GM13977 (cell line): ENCODE data around the gene ADK.
"Not testable (repeated sequence)": the region's sequence is repeated elsewhere in the genome, so short reads cannot be mapped to it uniquely, and the experiment has no call there.

ENCODE experiments used
- DNase-seq: peaks from one replicate; pipeline ENCODE4 v3.0.0; 2012; ENCODE audit warnings: low spot score
- in situ Hi-C: fragments of 300-500 bp; cut with MboI; formaldehyde crosslinking; loops from one replicate; pipeline ENCODE4 v1.12.0; 2022; ENCODE audit warnings: low sequenced_read_pairs, low pct_unique_long_range_greater_than_20kb, mixed read lengths, inconsistent platforms; ENCODE audit not compliant: unreplicated experiment
- TF ChIP-seq, protein P1 (sequence below): IDR thresholded peaks from 2 replicates; pipeline ENCODE4 v1.5.1; 2012; ENCODE audit warnings: mild to moderate bottlenecking, control low read depth; ENCODE audit not compliant: insufficient read depth; ENCODE audit errors: extremely low read depth, missing control alignments

ADK gene

DNA sequence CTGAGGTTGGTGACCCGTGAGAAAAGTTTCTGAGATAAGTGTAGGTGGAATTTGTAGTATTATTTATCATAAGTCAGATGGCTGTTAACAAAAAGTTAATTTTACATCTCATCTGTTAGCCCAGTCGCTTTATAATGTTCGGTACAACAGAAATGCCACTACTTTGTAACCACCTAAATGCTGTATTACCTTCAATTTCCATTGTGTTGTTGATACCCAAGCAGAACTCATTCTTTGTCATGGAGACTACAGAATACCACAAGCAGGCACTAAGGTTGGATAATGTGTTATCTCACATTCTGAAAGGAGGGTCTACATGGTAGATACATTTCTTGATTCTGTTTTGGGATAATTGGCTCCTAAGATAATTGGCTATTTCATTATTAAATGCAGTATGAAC is 425.6 kb downstream of the ADK start:
- DNase-seq: no peak
- in situ Hi-C loops: no loop called here
- TF ChIP-seq, protein P1, sequence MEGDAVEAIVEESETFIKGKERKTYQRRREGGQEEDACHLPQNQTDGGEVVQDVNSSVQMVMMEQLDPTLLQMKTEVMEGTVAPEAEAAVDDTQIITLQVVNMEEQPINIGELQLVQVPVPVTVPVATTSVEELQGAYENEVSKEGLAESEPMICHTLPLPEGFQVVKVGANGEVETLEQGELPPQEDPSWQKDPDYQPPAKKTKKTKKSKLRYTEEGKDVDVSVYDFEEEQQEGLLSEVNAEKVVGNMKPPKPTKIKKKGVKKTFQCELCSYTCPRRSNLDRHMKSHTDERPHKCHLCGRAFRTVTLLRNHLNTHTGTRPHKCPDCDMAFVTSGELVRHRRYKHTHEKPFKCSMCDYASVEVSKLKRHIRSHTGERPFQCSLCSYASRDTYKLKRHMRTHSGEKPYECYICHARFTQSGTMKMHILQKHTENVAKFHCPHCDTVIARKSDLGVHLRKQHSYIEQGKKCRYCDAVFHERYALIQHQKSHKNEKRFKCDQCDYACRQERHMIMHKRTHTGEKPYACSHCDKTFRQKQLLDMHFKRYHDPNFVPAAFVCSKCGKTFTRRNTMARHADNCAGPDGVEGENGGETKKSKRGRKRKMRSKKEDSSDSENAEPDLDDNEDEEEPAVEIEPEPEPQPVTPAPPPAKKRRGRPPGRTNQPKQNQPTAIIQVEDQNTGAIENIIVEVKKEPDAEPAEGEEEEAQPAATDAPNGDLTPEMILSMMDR: no peak

DNA sequence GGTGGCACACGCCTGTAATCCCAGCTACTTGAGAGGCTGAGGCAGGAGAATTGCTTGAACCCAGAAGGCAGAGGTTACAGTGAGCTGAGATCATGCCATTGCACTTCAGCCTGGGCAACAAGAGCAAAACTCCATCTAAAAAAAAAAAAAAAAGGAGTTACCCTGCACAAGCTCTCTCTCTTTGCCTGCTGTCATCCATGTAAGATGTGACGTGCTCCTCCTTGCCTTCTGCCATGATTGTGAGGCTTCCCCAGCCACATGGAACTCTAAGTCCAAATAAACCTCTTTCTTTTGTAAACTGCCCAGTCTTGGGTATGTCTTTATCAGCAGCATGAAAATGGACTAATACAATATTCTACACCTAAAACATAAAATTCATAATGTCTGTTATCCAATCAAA is 429.4 kb downstream of the ADK start:
- in situ Hi-C loops, DNase-seq: not testable (repeated sequence)

DNA sequence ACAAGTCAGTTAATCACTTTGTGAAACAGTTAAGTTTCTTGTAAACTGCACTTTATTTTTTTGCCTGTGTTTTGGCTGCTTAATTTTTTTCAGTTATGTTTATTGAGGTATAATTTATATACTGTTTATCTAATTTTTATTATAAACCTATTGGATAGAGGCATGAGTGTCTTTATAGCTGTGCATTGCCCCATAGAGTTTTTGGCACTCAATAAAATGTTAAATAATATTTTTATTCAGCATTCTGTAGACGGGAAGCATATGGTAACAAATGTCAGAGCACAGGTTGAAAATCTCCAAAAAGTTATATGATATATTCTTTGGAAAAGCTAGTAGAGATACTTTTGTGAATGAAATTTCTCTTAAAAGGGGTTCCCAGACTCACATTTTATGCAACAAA is 431.5 kb downstream of the ADK start:
- in situ Hi-C loops: no loop called here
- TF ChIP-seq, protein P1: no peak
- DNase-seq: no peak

DNA sequence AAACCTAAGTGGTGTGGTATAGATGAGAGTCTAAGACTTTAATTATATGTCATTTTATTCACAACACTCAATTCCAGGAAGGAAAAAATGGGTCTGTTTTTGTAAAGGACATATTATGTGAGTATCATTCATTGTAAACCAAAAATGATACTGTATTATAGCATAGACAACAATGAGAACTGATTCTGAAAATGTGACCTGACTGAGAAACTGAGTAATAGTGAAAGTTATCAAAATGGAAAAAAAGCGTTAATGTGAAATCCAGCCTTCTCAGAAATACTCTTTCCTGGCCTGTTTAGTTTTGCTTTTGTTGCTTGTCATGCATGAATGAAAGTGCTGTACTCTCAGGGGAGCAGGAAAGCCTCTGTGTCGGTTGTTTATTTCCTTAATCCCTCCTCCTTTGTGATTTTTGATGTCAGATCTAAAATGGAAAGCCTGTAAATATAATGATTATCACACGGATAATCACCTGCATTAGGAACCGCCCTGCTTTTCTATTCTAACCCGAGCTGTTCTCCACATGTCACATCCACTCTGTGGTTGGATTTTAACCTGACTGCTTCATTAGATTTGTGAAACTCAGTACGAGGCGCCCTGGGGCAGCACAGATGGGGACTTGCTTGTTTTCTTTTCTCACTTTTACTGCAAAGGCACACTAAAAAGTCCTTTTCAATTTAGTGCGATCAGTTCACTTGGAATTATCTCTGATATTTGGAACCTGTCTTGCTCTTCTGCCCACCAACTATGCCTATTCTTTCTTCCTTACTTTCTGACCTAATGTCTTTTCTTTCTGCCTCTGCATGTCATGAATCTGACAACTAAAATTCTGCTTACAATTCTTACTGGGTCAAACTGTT is 434.4 kb downstream of the ADK start:
- in situ Hi-C loops: no loop called here
- TF ChIP-seq, protein P1: no peak
- peak; percentile 23 for DNase-seq

DNA sequence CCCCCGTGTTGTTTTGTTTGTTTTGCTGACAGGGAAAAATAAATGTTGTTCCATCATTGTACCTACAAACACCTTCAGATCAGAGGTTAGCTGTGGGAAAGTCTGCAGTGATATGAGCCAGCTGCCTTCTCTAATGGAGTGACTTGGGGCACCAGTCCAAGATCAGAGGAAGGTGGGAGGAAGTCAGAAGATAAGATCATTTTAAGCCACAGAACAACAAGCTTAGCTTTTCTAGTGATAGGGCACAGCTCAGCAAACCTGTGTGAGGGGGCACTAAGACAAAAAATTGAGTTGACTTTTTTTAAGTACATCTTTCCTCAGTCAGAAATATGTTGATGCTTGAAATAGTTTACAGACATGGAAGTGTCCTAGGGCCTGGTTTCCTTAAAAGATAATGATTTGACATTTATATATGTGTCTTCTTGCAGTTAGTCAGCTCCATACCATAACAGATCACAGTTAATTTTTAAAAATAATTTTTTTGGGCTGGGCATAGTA is 435.1 kb downstream of the ADK start:
- TF ChIP-seq, protein P1: no peak
- in situ Hi-C loops: no loop called here
- DNase-seq: no peak

DNA sequence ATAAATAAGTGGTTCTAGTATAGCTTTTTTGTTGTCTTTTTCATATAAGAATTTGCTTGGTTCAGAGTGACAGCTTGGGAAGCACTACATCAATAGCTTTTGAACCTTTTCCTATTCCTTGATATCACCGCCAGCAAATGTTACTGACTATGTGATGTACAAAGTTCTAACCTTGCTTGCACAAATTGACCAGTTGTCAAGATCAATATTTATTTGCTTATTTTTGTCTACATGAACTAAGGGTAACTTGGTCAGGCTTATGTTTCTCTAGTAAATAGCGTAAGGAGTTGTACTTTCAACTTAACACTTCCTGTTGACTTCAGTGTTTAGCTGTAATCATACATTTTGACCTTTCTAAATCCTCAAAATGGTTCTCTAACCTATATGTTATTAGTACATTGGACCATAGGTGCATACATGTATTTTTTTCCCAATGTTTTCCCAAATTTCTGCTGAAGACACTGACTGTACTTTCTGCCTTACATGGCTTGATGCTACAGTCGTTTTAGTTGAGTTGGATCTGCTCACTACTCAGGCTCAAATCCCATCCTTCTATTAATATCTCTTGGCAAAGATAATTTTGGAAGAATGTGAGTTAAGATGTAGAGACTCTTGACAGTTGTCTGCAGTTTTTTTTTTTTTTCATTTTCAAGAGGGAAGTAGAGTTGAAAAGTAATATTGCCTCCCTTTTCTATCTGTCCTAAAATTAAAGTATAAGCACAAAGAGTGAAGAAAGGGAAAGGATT is 436.3 kb downstream of the ADK start:
- TF ChIP-seq, protein P1: no peak
- no peak for DNase-seq
- in situ Hi-C loops: no loop called here

DNA sequence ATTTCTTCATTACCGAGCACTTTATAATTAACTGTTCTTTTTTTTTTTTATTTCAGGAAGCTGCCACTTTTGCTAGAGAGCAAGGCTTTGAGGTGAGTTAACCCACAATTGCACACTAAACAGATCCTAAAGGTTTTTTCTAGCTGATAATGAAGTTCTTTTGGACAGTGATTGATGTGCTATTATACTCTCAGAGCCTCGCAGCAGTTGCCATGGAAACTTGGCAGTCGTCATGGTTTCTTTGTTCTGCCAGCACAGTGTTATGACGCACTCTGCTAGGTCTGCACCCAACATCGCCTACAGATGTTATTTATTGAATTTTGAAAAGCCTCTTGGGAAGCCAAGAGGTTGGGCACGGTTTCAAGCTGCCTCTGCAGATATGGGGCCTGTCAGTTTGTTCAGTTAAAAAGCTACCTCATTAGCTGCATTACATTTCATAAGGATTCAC is 438.2 kb downstream of the ADK start:
- peak; percentile 45 for DNase-seq
- TF ChIP-seq, protein P1: no peak
- in situ Hi-C loops: no loop called here
